Small intestine (tissue), 7 donors: ENCODE measurements around the gene MDGA2. TPM values are rescaled to one million over a fixed set of nuclear protein-coding genes. Genes with fewer than 3 reads are reported as not detected.

Source experiments
- DNase-seq, 2 donors: peaks; one replicate each; pipeline versions ENCODE4 v3.0.0 to v3.0.0-alpha.2; 2013
- FAIRE-seq: peaks from 2 replicates; lab custom pipeline; 2012; peaks lifted over from hg19 to GRCh38; lab: Jason Lieb, UNC
- H3K27ac ChIP-seq, 3 donors: one replicate each; pipeline ENCODE4 v1.5.1; 2013; ENCODE audit warnings: low read length in 2 of 3, mild to moderate bottlenecking in 2 of 3, control low read depth in 1 of 3, inconsistent platforms in 1 of 3, low read depth in 1 of 3, moderate library complexity in 1 of 3
- H3K27me3 ChIP-seq, 3 donors: one replicate each; pipeline ENCODE4 v1.6.1; 2013; ENCODE audit warnings: low read length in 3 of 3, inconsistent platforms in 1 of 3; ENCODE audit not compliant: control insufficient read depth in 3 of 3, insufficient read depth in 3 of 3
- H3K36me3 ChIP-seq, 3 donors: one replicate each; pipeline ENCODE4 v1.6.1; 2013; ENCODE audit warnings: low read length in 3 of 3, inconsistent platforms in 1 of 3, low read depth in 1 of 3, mild to moderate bottlenecking in 1 of 3, moderate library complexity in 1 of 3; ENCODE audit not compliant: control insufficient read depth in 3 of 3, insufficient read depth in 2 of 3
- H3K4me1 ChIP-seq, 3 donors: one replicate each; pipeline ENCODE4 v1.6.1; 2013; ENCODE audit warnings: low read length in 2 of 3, inconsistent platforms in 1 of 3, low read depth in 1 of 3, mild to moderate bottlenecking in 1 of 3, moderate library complexity in 1 of 3; ENCODE audit not compliant: control insufficient read depth in 3 of 3, insufficient read depth in 2 of 3
- H3K4me3 ChIP-seq, 3 donors: one replicate each; pipeline ENCODE4 v1.5.1; 2013; ENCODE audit warnings: low read length in 3 of 3, control low read depth in 1 of 3, inconsistent platforms in 1 of 3, low read depth in 1 of 3, mild to moderate bottlenecking in 1 of 3, moderate library complexity in 1 of 3
- H3K9me3 ChIP-seq, 2 donors: one replicate each; pipeline ENCODE4 v1.6.1; 2013; ENCODE audit warnings: low read depth in 1 of 2, low read length in 1 of 2; ENCODE audit not compliant: control insufficient read depth in 2 of 2, insufficient read depth in 1 of 2
- WGBS, 3 donors: extraction: QIAGEN DNeasy Blood & Tissue Kit; methylation state at CpG; one replicate each; pipeline ENCODE4 v1.1.7; 2013; 5-methylcytosine and 5-hydroxymethylcytosine counted together
- polyA plus RNA-seq, 4 donors: library from polyadenylated mRNA; stranded (reverse) in 3 of 4; unstranded in 1 of 4; fragments of 200-250 nt in 3 of 4; fragments of 120-200 nt in 1 of 4; gene quantifications; one replicate each; pipeline versions ENCODE4 v1.2.1 to v1.2.3, GENCODE V29; 2013
- donor health status: healthy with polysubstance abuse.
- donor health status: control.
- donor health status: control.
- donor health status: Bipolar disorder and iron deficiency.
- donor health status: healthy.

The MDGA2 gene
- polyA plus RNA-seq, 4 donors: 0.01 to 0.06 TPM; not detected in 2

- no peak for DNase-seq
- Histone ChIP-seq H3K4me1 (no peaks in the 10 kb centered on the region), H3K9me3 (no peaks in the 10 kb centered on the region), H3K36me3 (no peaks in the 10 kb centered on the region), H3K4me3 (no peak overlapping the region), H3K27me3 (no peaks in the 10 kb centered on the region), H3K27ac (no peak overlapping the region)
- no peak for FAIRE-seq
Measured at GRCh38 chr14:47057364-47057763, 618.0 kb downstream of the MDGA2 start.

DNA sequence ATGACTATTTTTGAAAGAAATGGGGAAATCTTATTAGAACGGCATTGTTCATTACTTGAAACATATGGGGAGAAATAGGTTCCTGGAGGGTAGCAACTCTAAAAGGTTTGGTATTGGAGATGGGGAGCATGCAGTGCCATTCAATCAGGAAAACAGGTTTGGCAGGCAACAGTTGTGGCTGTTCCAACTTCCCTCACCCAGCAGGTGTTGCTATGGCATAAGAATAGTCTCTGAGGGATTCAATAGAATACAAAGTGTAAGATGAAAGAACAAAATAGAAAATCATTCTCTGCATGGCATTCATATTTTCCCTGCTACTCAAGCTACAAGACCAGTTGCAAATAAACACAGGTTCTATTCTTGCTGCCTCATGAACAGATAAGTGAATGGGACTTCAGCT lies 630.6 kb downstream of the MDGA2 start:
- H3K4me1 ChIP-seq: no peaks in the 10 kb centered on the region
- DNase-seq (peak in 1 of 2 donors; percentile 9), FAIRE-seq (no peak)
- no peaks in the 10 kb centered on the region for H3K9me3 ChIP-seq
- H3K4me3 ChIP-seq: no peak overlapping the region
- H3K27ac ChIP-seq: no peak overlapping the region
- H3K36me3 ChIP-seq: no peaks in the 10 kb centered on the region
- H3K27me3 ChIP-seq: no peaks in the 10 kb centered on the region
- WGBS, 3 donors: 49% methylated on average over 1 of the region's 1 CpG

GRCh38 chr14:47040550-47040949 lies 634.9 kb downstream of the MDGA2 start:
- Histone ChIP-seq H3K4me1 (no peaks in the 10 kb centered on the region), H3K9me3 (no peaks in the 10 kb centered on the region), H3K36me3 (no peaks in the 10 kb centered on the region), H3K27ac (no peak overlapping the region), H3K4me3 (no peak overlapping the region), H3K27me3 (no peaks in the 10 kb centered on the region)
- FAIRE-seq (no peak), DNase-seq (peak; percentile 13 to 73)
- 5 to 6% (median 6%) methylated on average over 1 of the region's 1 CpG for WGBS, 3 donors

- no peak for FAIRE-seq
- no peaks in the 10 kb centered on the region for H3K9me3 ChIP-seq
- no peaks in the 10 kb centered on the region for H3K27me3 ChIP-seq
- H3K27ac ChIP-seq: no peak overlapping the region
- no peak for DNase-seq
- H3K36me3 ChIP-seq: no peaks in the 10 kb centered on the region
- H3K4me1 ChIP-seq: no peaks in the 10 kb centered on the region
- no peak overlapping the region for H3K4me3 ChIP-seq
Measured at GRCh38 chr14:47039336-47039735, 636.1 kb downstream of the MDGA2 start.

DNA sequence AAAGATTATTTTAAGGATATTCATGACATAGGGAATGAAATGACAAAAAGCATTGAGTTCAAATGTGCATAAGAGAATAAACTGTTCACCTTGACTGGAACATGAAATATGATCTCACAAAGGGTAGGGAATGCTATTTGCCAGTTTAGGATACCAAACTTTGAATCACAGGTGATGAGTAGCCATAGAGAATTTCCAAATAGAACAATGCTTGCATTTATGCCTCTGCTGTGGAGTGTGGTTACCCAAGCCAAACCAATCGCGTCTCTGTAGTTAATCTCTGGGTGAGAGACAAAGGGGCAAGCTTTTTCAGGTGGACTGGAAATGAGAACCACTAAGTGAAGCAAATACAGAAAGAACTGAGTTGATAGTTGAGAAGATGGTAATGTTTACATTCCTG lies 652.7 kb downstream of the MDGA2 start:
- Histone ChIP-seq H3K27me3 (no peaks in the 10 kb centered on the region), H3K4me3 (no peak overlapping the region), H3K27ac (no peak overlapping the region), H3K36me3 (no peaks in the 10 kb centered on the region), H3K4me1 (no peaks in the 10 kb centered on the region), H3K9me3 (peaks cover 0 to 3% of the 10 kb centered on the region in 2 donors)
- DNase-seq: no peak
- FAIRE-seq: no peak
- 87 to 91% (median 88%) methylated on average over 2 of the region's 2 CpGs for WGBS, 3 donors

- FAIRE-seq (no peak), DNase-seq (no peak)
- no peaks in the 10 kb centered on the region for H3K27me3 ChIP-seq
- no peaks in the 10 kb centered on the region for H3K4me1 ChIP-seq
- no peak overlapping the region for H3K4me3 ChIP-seq
- no peaks in the 10 kb centered on the region for H3K36me3 ChIP-seq
- H3K27ac ChIP-seq: no peak overlapping the region
- H3K9me3 ChIP-seq: no peaks in the 10 kb centered on the region
- 80 to 85% (median 84%) methylated on average over 2 of the region's 2 CpGs for WGBS, 3 donors
Measured at GRCh38 chr14:47020500-47020899, 654.9 kb downstream of the MDGA2 start.

GRCh38 chr14:47012533-47013280 lies 662.7 kb downstream of the MDGA2 start:
- FAIRE-seq: no peak
- Histone ChIP-seq H3K9me3 (no peaks in the 10 kb centered on the region), H3K4me1 (no peaks in the 10 kb centered on the region), H3K36me3 (no peaks in the 10 kb centered on the region), H3K4me3 (no peak overlapping the region), H3K27ac (no peak overlapping the region), H3K27me3 (no peaks in the 10 kb centered on the region)
- DNase-seq: no peak
- WGBS, 3 donors: 68 to 71% (median 68%) methylated on average over 6 of the region's 6 CpGs

GRCh38 chr14:47009615-47010014 lies 665.8 kb downstream of the MDGA2 start:
- no peak overlapping the region for H3K27ac ChIP-seq
- WGBS, 3 donors: 68 to 81% (median 69%) methylated on average over 3 of the region's 3 CpGs

GRCh38 chr14:47008732-47009131 lies 666.7 kb downstream of the MDGA2 start:
- no peak for FAIRE-seq
- 89 to 91% (median 91%) methylated on average over 2 of the region's 2 CpGs for WGBS, 3 donors

More at GRCh38 chr14:47009615-47010014, 665.8 kb downstream of the MDGA2 start:
- Histone ChIP-seq H3K4me1 (no peaks in the 10 kb centered on the region), H3K27me3 (no peaks in the 10 kb centered on the region), H3K9me3 (no peaks in the 10 kb centered on the region), H3K4me3 (no peak overlapping the region), H3K36me3 (no peaks in the 10 kb centered on the region)
- no peak for FAIRE-seq
- DNase-seq: no peak

More at GRCh38 chr14:47008732-47009131, 666.7 kb downstream of the MDGA2 start:
- no peak overlapping the region for H3K4me3 ChIP-seq
- no peaks in the 10 kb centered on the region for H3K4me1 ChIP-seq
- no peaks in the 10 kb centered on the region for H3K36me3 ChIP-seq
- no peak overlapping the region for H3K27ac ChIP-seq
- H3K9me3 ChIP-seq: no peaks in the 10 kb centered on the region
- no peaks in the 10 kb centered on the region for H3K27me3 ChIP-seq
- DNase-seq: no peak
